B cell (primary cell): ENCODE results near the gene EFCC1.

Experiments used
- EZH2 ChIP-seq: IDR thresholded peaks from 2 replicates; pipeline ENCODE4 v1.6.1; 2012; ENCODE audit warnings: borderline replicate concordance, low read depth, mild to moderate bottlenecking, moderate library complexity, low read length; ENCODE audit not compliant: insufficient read depth, poor library complexity, severe bottlenecking
- TF ChIP-seq, protein P1 (sequence below): fragments of 200-600 bp; IDR thresholded peaks from one replicate; pipeline ENCODE4 v1.8.0; 2022; ENCODE audit warnings: antibody characterized with exemption, mild to moderate bottlenecking

DNA sequence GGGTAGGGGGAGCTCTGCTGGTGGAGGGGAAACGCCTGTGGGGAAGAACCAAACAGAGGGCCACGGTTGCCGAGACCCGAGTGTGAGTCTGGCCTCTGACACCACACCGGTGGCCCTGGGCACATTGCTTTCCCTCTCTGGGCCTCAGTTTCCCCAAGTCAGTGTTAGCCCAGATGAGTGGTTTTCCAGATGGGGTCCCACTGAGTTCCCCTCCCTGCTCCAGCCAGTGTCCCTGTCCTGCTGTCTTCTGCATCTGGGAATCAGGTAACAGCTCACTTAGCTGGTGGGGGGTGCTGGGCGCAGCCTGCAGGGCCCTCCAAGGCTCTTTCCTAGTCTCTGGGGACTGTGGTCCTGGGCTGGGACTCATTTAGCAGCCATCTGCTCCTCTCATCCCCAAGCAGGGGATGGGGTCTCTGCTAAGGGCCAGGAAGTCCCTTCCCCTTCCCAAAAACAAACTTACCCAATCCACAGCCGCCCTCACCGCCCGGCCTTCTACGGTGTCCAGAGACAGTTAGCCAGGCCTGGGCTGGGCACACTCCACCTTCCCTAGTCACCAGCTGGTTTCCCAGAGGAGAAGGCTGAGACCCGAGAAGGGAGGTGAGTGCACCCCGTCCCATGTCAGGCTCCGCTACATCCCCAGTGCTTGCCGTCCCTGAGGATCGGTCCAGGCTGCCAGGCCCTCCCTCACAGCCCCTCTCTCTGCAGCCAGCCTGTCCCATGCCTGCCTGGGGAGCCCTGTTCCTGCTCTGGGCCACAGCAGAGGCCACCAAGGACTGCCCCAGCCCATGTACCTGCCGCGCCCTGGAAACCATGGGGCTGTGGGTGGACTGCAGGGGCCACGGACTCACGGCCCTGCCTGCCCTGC is 60.2 kb downstream of the EFCC1 start:
- TF ChIP-seq, protein P1, sequence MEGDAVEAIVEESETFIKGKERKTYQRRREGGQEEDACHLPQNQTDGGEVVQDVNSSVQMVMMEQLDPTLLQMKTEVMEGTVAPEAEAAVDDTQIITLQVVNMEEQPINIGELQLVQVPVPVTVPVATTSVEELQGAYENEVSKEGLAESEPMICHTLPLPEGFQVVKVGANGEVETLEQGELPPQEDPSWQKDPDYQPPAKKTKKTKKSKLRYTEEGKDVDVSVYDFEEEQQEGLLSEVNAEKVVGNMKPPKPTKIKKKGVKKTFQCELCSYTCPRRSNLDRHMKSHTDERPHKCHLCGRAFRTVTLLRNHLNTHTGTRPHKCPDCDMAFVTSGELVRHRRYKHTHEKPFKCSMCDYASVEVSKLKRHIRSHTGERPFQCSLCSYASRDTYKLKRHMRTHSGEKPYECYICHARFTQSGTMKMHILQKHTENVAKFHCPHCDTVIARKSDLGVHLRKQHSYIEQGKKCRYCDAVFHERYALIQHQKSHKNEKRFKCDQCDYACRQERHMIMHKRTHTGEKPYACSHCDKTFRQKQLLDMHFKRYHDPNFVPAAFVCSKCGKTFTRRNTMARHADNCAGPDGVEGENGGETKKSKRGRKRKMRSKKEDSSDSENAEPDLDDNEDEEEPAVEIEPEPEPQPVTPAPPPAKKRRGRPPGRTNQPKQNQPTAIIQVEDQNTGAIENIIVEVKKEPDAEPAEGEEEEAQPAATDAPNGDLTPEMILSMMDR: no peak
- TF ChIP-seq EZH2: no peak
